Raji (cell line): ENCODE data around the gene UBE2D3.
A peak's percentile ranks its signal among the peaks of the same experiment; 100 is the strongest.

Experiments
- POLR2A ChIP-seq: IDR thresholded peaks from 2 replicates; pipeline ENCODE4 v1.6.1; 2011; ENCODE audit warnings: low read depth, low read length, control low read depth; ENCODE audit not compliant: insufficient read depth

UBE2D3 gene

DNA sequence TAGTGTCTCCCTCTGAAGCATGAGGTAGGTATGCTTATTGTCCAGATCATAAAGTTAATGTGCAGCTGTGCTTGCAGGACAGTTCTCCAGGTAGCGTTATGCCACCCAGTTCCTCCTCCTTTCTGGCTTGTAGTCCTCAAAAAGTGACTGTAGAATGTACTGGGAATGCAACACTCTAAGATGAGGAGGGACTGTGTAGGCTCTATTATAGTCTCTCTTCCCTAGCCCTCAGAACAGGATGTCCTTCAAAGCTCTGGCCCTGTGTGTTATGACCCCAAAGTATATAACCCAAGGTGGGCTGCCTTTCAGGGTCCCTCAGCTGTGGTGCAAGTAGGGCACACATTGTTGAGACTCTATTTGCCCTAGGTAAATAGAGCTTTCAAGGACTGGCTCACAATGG lies 45.8 kb downstream of the UBE2D3 start:
- TF ChIP-seq POLR2A: no peak

- TF ChIP-seq POLR2A: no peak
Observed at GRCh38 chr4:102780476-102781144, 46.7 kb downstream of the UBE2D3 start.

- no peak for TF ChIP-seq POLR2A
Observed at GRCh38 chr4:102779204-102779603, 48.1 kb downstream of the UBE2D3 start.

DNA sequence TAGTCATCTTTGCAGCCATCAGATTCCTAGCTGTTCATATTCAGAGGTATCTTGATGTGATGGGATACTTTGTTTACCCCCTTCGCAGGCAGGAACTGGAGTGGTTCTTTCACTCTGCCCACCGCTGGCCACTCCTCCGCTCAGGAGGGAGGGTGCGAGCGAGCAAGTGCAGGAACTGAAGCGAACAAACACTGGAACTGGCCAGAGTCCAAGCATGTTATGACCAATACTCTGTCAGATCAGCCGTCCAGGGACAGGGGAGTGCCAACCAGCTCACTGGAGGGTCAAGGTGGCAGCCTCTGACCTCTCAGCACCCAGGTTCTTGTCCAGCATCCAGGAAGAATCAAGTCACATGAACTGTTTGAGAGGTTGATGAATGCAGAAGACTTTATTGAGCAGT lies 48.6 kb downstream of the UBE2D3 start:
- no peak for TF ChIP-seq POLR2A

DNA sequence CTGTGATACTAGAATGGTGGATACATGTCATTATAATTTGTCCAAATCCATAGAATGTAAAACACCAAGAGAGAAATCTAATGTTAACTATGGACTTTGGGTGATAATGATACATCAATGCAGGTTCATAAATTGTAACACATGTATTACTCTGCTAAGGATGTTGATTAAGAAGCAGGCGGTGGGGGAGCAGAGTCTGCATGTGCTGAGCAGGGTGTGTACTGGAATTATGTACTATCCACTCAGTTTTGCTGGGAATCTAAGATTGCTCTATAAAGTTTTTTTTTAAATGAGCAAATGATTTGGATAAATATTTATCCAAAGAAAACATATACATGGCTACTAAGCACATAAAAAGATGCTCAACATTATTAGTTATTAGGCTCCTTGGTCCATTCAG lies 51.5 kb downstream of the UBE2D3 start:
- no peak for TF ChIP-seq POLR2A

DNA sequence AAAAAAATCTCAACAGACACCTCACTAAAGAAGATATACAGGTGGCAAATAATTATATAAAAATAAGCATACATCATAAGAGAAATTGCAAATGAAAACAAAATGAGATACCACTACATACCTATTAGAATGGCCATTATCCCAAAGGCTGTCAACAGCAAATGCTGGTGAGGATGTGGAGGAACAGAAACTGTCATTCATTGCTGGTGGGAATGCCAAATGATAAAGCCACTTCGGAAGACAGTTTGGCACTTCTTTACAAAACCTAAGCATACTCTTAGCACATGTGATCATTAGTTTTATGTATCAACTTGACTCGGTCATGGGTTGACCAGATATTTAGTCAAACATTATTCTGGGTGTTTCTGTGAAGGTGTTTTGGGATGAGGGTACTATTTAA lies 53.1 kb downstream of the UBE2D3 start:
- no peak for TF ChIP-seq POLR2A

- TF ChIP-seq POLR2A: no peak
Observed at GRCh38 chr4:102772738-102773340, 54.5 kb downstream of the UBE2D3 start.

- no peak for TF ChIP-seq POLR2A
Observed at GRCh38 chr4:102764901-102765300, 62.5 kb downstream of the UBE2D3 start.

DNA sequence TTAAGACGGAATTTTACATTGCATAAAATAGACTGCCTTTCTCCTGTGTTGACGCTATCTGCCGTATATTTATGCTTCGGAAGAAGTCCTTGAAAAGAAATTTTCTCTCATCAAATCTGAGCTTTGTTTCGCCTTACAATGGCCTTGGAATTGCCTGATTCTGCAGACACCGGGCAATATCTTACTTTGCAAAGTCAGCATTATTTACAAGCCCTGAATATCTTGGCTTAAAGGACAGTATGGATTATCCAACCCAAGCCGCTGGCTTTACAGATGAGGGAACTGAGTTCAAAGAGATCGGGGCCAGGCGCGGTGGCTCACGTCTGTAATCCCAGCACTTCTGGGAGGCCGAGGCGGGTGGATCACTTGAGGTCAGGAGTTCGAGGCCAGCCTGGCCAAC lies 65.4 kb downstream of the UBE2D3 start:
- TF ChIP-seq POLR2A: no peak

DNA sequence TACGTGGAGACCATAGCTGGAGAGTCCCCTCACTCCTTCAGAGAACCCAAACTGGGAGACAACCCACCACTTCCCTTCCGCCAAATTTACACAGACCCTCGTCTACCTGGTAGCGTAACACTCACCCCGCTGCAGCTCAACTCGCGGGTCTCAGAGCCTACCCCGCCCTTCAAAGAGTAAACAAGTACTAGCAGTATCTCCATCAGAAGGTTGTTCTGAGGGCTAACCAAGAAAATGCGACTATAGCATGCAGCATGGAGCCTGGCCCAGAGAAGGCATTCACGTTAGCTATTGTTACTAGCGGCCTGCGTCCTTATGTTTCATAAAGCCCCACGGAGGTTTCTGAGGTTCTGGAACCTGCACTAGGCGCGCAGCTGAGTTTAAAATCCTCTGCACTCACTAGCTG lies 66.1 kb downstream of the UBE2D3 start:
- TF ChIP-seq POLR2A: no peak

DNA sequence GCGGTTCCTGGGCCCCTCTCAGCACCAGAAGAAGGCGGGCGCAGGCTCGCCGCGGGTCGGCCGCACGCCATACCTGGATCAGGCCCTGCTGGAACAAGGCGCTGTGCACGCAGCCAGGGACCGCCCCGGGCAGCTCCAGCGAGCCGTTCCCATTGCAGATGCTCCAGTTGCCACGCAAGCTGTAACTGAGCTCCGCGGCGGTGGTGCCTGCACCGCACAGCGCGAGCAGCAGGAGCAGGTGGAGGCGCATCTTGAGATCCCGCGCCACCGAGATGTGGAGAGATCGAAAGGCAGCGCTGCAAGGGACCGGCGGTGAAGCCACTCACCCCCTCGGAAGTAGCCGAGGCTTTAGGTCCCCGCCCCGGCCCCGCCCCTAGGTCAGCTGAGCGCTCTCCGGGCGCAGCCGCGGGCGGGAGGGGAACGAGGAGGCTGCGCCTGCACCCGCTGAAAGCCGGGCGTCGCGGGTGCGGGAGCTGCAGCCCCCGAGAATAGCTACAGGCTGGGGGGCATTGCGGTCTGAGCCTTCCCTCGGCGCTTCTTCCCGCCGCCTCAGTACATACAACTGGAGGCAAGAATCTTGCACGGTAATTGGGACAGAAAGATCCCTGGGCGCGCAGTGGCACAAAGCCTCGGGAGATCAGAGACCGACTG lies 66.6 kb downstream of the UBE2D3 start, which contains the start of gene MANBA:
Gene MANBA (minus strand): TSS at position 324 of the 651 bp plus-strand sequence. CDS start 74 bp downstream, at position 250.
- TF ChIP-seq POLR2A: peak; percentile 98

DNA sequence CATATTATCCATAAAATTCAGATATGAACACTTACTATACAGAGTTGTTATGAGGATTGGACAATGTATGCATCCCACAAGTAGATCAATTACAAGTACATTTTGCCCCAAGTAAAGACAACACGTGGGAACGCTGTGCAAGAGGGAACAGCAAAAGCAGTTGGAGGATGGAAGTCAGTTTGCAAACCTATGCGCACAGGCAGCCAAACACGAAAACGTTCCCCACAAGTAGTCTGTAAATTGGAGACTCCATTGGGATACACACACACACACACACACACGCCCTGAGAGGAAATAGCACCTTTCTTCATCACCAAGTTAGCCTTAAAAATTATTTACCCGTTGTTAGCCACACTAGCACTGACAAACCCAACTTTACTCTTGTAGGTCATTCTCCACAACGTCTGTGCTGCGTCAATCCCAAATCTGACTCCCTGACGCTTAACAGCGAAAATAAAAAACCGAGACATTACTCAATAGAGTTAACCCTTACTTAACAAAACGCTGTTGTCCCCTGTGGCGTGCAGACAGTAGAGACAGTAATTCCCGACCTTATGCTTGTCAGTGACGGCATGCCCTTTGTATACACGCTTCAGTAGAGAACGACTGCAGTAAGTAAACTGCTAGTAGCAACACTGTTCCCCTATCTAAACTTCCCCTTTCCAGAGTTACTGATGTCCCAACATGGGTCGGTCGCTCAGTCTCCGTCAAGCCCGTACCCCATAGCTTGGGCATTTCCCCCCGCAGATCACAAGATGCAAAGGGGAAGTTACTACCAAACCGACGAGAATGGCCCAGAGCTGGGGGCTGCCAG lies 67.3 kb downstream of the UBE2D3 start:
- TF ChIP-seq POLR2A: no peak

DNA sequence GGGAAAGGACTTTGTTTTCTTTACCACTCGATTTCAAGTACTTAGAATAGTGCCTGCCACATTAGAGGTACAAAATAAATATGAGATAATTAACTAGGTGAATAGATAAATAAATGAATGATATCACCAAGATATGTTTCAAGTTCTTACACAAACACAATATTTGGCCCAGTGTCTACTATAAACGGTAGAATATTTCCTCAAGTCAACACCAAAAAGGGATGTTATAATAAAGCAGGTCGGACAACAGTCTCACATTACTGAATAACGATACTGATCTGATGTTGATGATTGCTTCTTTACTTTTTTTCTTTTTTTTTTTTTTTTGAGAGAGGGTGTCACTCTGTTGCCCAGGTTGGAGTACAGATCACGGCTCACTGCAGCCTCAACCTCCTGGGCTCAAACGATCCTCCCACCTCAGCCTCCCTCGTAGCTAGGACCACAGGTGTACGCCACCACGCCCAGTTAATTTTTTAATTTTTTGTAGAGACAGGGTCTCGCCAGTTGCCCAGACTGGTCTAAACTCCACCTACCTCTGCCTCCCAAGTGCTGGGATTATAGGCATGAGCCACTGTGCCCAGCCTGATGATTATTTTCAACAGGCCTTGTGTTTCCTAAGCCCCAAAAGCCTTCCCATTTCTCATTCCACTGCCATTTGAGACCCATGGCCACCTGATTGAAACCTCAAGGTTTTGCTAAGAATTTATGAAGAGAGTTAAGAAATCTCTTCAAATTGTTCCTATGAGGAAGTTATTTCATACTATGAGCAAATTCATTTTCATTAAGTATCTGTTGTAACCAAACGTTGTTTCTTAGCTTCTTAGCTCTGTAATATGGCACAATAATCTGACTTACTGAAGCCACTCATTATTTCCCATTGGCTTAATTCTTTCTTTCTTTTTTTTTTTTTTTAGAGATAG lies 68.8 kb downstream of the UBE2D3 start:
- no peak for TF ChIP-seq POLR2A

DNA sequence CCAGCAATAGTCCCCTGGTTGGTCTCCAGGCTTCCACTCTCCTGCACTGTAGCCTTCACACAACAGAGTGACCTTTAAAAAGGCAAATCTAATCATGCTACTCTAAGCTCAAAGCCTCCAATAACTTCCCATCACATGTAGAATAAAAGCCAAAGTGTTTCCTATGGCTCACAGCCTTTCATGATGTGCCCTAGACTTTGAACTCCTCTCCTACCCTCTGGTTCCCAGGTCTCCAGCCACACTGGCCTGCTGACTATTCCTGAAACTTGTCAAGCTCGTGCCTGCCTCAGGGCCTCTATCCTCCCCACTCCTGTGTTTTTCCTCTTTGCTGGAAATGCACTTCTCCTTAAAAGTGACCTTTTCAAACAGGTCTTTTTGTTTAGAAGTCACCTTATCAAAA lies 69.7 kb downstream of the UBE2D3 start:
- no peak for TF ChIP-seq POLR2A
